ENCODE results near the gene ZNF587. TPM values are rescaled to one million over a fixed set of nuclear protein-coding genes. Genes with fewer than 3 reads are reported as not detected.

Gene ZNF587
- total RNA-seq, 1 experiment from 2014 or later: 36.4 TPM

DNA sequence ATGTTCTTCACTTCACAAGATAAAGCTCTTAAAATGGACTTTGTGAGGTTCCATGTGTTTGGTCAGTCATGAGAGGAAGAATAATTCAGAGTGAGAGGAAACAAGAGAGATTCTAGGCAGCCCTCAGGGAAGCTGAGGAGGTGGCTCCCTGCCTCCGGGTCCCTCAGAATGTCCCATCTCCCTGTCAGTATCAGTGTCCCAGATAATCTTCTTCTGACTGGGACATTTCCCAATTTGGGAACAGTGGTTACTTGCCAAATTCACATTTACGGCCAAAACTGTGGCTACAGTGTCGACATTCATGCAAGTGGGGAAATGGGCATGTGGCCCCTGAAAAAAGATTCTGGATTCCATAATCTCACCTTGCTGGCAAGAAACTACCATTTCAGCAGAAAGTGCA, 57.7 kb downstream of the ZNF587 start:
- no peaks in the 10 kb centered on the region for H4K20me1 ChIP-seq (ENCODE audit: insufficient read depth, low read depth, low read length)
- H3K9ac ChIP-seq (ENCODE audit: low read length): no peak overlapping the region
- DNase-seq: no peak
- H3K4me2 ChIP-seq (ENCODE audit: low read depth, low read length, poor library complexity, severe bottlenecking): no peak overlapping the region
- H3K27ac ChIP-seq (ENCODE audit: low read length): no peak overlapping the region
- H3K9me2 ChIP-seq (replicated peaks; ENCODE audit: insufficient read depth, low read length): no peaks in the 10 kb centered on the region
- peaks cover 46% of the 10 kb centered on the region for H3K36me3 ChIP-seq (ENCODE audit: insufficient read depth, low read length)
- H3K27me3 ChIP-seq (ENCODE audit: low read length): no peaks in the 10 kb centered on the region
- no peak overlapping the region for H2AFZ ChIP-seq (ENCODE audit: low read length)
- peaks cover 26% of the 10 kb centered on the region for H3K79me2 ChIP-seq (ENCODE audit: low read length)
- H3K9me3 ChIP-seq (ENCODE audit: low read length): peaks cover 28% of the 10 kb centered on the region
- no peak overlapping the region for H3K4me3 ChIP-seq (ENCODE audit: low read length)
- peaks cover 16% of the 10 kb centered on the region for H3K4me1 ChIP-seq (ENCODE audit: low read length)

DNA sequence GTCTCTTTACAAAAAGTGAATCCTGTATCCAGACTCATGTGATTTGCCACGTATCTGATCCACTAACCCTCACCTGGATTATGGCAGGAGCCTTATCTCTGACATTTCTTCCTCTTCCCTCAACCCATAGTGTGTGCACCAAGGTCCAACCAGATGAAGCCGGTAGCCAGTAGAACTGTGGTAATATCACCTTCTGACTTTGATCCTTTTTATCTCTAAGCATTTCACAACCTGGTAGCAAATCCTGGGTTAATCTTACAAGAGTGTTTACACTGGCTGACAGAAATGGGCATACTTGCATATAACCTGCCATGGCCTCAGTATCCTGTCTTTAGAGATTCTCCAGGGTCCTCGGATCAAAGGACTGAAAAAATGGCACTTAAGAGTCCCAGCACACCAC, 64.9 kb downstream of the ZNF587 start:
- H3K9ac ChIP-seq (ENCODE audit: low read length): no peak overlapping the region
- no peak for DNase-seq
- no peaks in the 10 kb centered on the region for H4K20me1 ChIP-seq (ENCODE audit: insufficient read depth, low read depth, low read length)
- H3K27me3 ChIP-seq (ENCODE audit: low read length): no peaks in the 10 kb centered on the region
- peaks cover 43% of the 10 kb centered on the region for H3K79me2 ChIP-seq (ENCODE audit: low read length)
- H3K9me3 ChIP-seq (ENCODE audit: low read length): peaks cover 25% of the 10 kb centered on the region
- peaks cover 7% of the 10 kb centered on the region for H3K4me1 ChIP-seq (ENCODE audit: low read length)
- H2AFZ ChIP-seq (ENCODE audit: low read length): no peak overlapping the region
- H3K27ac ChIP-seq (ENCODE audit: low read length): no peak overlapping the region
- no peak overlapping the region for H3K4me3 ChIP-seq (ENCODE audit: low read length)
- H3K36me3 ChIP-seq (ENCODE audit: insufficient read depth, low read length): peaks cover 38% of the 10 kb centered on the region
- H3K9me2 ChIP-seq (replicated peaks; ENCODE audit: insufficient read depth, low read length): no peaks in the 10 kb centered on the region
- H3K4me2 ChIP-seq (ENCODE audit: low read depth, low read length, poor library complexity, severe bottlenecking): no peak overlapping the region

Other genes starting within 250 kb of the ZNF587 start
- 5.2 and 7.7 TPM in 2 replicates for gene ZNF530, start 250.0 kb upstream of the ZNF587 start, total RNA-seq (2014; rRNA removed; shearing (Covaris generic); ENCODE audit: low replicate concordance)
- 13.7 and 23.4 TPM in 2 replicates for gene ZNF134, start 235.6 kb upstream of the ZNF587 start, total RNA-seq (2014; rRNA removed; shearing (Covaris generic); ENCODE audit: low replicate concordance)
- 21.8 and 22.2 TPM in 2 replicates for gene ZNF211, start 216.7 kb upstream of the ZNF587 start, total RNA-seq (2014; rRNA removed; shearing (Covaris generic); ENCODE audit: low replicate concordance)
- not detected in 2 replicates for gene ZSCAN4, start 180.9 kb upstream of the ZNF587 start, total RNA-seq (2014; rRNA removed; shearing (Covaris generic); ENCODE audit: low replicate concordance)
- 17.0 and 20.9 TPM in 2 replicates for gene ZNF551, start 167.9 kb upstream of the ZNF587 start, total RNA-seq (2014; rRNA removed; shearing (Covaris generic); ENCODE audit: low replicate concordance)
- 0.11 TPM in 1 of 2 replicates, not detected in the other for gene ZNF154, start 140.7 kb upstream of the ZNF587 start, total RNA-seq (2014; rRNA removed; shearing (Covaris generic); ENCODE audit: low replicate concordance)
- gene ZNF671, start 122.2 kb upstream of the ZNF587 start, total RNA-seq (2014; rRNA removed; shearing (Covaris generic); ENCODE audit: low replicate concordance): 5.5 and 9.3 TPM in 2 replicates
- gene ZNF776, start 103.0 kb upstream of the ZNF587 start, total RNA-seq (2014; rRNA removed; shearing (Covaris generic); ENCODE audit: low replicate concordance): 13.1 and 33.4 TPM in 2 replicates
- gene ZNF586, start 80.2 kb upstream of the ZNF587 start, total RNA-seq (2014; rRNA removed; shearing (Covaris generic); ENCODE audit: low replicate concordance): 33.7 and 35.9 TPM in 2 replicates
- 17.7 and 20.3 TPM in 2 replicates for gene ZNF552, start 34.9 kb upstream of the ZNF587 start, total RNA-seq (2014; rRNA removed; shearing (Covaris generic); ENCODE audit: low replicate concordance)
- 16.3 and 20.1 TPM in 2 replicates for gene ZNF587B, start 19.6 kb upstream of the ZNF587 start, total RNA-seq (2014; rRNA removed; shearing (Covaris generic); ENCODE audit: low replicate concordance)
- gene ZNF814, start 39.2 kb downstream of the ZNF587 start, total RNA-seq (2014; rRNA removed; shearing (Covaris generic); ENCODE audit: low replicate concordance): 16.3 and 24.2 TPM in 2 replicates
- gene ZNF417, start 66.7 kb downstream of the ZNF587 start, total RNA-seq (2014; rRNA removed; shearing (Covaris generic); ENCODE audit: low replicate concordance): 12.3 TPM in 2 replicates
- gene ZNF418, start 85.5 kb downstream of the ZNF587 start, total RNA-seq (2014; rRNA removed; shearing (Covaris generic); ENCODE audit: low replicate concordance): 0.14 and 0.22 TPM in 2 replicates
- gene ZNF256, start 97.8 kb downstream of the ZNF587 start, total RNA-seq (2014; rRNA removed; shearing (Covaris generic); ENCODE audit: low replicate concordance): 0.75 and 3.8 TPM in 2 replicates
- 0.56 and 1.4 TPM in 2 replicates for gene C19orf18, start 124.7 kb downstream of the ZNF587 start, total RNA-seq (2014; rRNA removed; shearing (Covaris generic); ENCODE audit: low replicate concordance)
- gene ZNF606, start 153.0 kb downstream of the ZNF587 start, total RNA-seq (2014; rRNA removed; shearing (Covaris generic); ENCODE audit: low replicate concordance): 7.8 and 10.8 TPM in 2 replicates
- gene ZSCAN1, start 184.2 kb downstream of the ZNF587 start, total RNA-seq (2014; rRNA removed; shearing (Covaris generic); ENCODE audit: low replicate concordance): not detected in 2 replicates
- not detected in 2 replicates for gene ZNF135, start 209.4 kb downstream of the ZNF587 start, total RNA-seq (2014; rRNA removed; shearing (Covaris generic); ENCODE audit: low replicate concordance)
- not detected in 2 replicates for gene ZSCAN18, start 248.4 kb downstream of the ZNF587 start, total RNA-seq (2014; rRNA removed; shearing (Covaris generic); ENCODE audit: low replicate concordance)

All from Karpas-422 (cell line).